Skeletal muscle cell (primary cell): ENCODE measurements around the gene ZDHHC18.
"Not testable (repeated sequence)": the region's sequence is repeated elsewhere in the genome, so short reads cannot be mapped to it uniquely, and the experiment has no call there.

Source experiments
- DNase-seq: peaks from one replicate; pipeline ENCODE4 v3.0.0-alpha.2; 2010; ENCODE audit warnings: low read depth
- H3K4me3 ChIP-seq: 2 replicates; pipeline ENCODE4 v1.5.1; 2011; ENCODE audit warnings: low read depth, mild to moderate bottlenecking, control low read depth, low read length, moderate library complexity

Gene ZDHHC18

DNA sequence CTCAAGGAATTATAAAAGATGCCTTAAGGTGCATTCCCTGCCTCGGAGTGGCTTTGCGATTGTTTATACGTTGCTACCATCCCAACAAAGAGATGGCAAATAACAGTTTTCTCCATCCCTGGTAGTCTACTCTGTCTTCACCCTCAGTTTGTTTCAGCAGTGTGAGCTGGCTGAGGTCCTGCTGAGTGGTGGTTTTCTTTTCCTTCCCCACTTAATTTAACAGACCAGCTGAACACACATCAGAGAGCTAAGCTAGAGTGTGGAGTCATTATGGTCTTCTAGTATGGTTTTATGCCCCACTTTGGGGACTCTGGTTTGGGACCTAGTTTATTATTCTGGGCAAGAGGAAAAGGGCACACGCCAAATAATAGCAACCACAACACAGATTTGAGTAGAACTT is 36.6 kb upstream of the ZDHHC18 start:
- no peak for DNase-seq
- no peak overlapping the region for H3K4me3 ChIP-seq

DNA sequence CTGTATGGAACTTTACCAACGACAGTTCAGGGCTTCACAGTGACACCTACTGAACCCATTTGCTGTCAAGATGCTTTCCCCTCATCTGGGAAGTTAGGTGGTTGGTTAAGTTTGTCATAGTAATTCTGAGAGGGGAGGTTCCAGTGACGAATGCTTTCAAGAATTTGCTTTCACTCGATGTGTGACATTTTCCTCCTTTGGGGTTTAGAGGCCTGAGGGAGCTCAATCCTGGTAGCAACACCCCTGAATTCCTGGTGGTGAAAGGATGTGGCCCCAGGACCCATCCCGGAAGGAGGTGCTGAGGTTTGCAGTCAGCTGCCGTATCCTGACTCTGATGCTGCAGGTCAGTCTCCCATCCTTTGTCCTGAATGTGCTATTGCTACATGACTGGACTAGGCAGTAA is 35.9 kb upstream of the ZDHHC18 start:
- no peak for DNase-seq
- H3K4me3 ChIP-seq, result no peak overlapping the region

DNA sequence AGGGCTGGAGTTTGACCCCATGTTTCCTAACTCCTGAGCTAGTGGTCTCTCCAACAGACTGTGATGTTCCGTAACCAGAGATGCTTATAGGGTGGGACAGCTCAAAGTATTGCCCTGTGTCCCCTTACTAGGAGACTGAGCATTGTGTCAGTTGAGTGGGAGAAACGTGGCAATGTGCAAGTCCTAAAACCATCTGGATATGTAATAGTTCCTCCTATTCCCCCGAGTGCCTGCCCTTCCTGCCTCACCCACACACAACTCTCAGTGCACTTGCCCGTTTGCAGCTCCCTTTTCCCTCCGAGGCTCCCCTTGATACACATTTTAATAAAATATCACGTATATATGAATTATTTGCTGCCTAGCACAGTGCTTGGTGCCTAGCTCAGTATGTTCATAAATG is 35.3 kb upstream of the ZDHHC18 start:
- no peak for DNase-seq

DNA sequence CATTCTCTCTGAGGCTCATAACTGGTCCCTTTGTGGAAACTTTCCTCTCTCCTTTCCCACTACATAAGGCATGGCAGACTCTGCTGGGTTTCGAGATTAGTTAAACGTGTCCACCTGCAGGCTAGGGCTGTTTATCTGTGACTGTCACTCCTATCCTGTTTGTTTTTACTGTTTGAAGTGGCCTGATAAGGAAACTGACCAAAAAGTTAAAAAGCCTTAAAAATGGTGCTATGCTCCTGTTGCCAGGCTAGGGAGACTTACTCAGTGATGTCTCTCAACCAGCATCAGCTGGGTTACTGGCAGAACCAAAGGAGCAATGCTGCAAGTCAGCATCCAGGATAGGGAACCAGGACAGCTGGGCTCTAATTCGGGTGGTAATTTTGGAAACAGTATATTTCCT is 34.9 kb upstream of the ZDHHC18 start:
- no peak for DNase-seq

More for the DNA sequence above, 35.3 kb upstream of the ZDHHC18 start:
- no peak overlapping the region for H3K4me3 ChIP-seq

DNA sequence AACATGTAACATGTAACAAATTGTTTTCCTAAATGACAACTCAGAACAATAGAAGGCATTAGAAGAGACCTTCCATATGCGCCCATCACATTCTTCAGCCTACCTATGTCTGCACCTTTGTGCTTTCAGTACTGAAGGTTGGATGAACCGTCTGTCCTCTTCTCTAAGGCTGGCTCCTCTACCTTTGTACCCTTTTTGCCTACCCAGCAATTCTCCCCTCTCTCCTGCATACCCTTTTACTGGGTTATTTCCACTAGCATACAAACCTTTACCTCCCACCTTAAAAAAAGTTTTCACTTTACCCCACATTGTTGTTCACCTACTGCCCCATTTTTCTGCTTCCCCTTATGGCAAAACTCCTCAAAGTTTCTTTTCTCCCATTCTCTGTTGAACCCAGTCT is 33.6 kb upstream of the ZDHHC18 start:
- DNase-seq, result no peak
- no peak overlapping the region for H3K4me3 ChIP-seq

More for the DNA sequence above, 34.9 kb upstream of the ZDHHC18 start:
- H3K4me3 ChIP-seq, result no peak overlapping the region

DNA sequence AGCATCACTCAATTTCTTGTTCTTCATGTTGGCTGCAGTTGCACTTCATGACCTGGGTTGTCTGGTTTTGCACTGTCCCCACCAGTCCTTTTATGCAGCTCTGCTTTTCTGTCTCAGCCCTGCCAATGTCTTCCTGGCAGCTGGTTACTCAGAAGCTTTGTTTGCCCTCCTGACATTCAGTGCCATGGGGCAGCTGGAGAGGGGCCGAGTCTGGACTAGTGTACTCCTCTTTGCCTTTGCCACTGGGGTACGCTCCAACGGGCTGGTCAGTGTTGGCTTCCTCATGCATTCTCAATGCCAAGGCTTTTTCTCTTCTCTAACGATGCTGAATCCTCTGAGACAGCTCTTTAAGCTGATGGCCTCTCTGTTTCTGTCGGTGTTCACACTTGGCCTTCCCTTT is 32.1 kb upstream of the ZDHHC18 start:
- no peak for DNase-seq
- H3K4me3 ChIP-seq, result no peak overlapping the region

DNA sequence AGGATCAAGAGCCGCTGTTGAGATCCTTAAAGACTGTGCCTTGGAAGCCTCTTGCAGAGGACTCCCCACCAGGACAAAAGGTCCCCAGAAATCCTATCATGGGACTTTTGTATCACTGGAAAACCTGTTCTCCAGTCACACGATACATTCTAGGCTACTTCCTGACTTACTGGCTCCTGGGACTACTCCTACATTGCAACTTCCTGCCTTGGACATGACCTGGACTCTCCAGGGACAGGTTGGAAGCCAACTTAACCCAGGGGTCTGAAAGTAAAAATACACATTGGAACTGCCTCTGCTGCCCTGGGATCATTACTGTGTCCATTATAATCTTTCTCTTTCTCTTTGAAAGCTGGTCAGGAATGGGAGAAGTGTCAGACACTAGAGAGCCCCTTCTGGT is 28.9 kb upstream of the ZDHHC18 start:
- no peak overlapping the region for H3K4me3 ChIP-seq
- DNase-seq, result no peak

DNA sequence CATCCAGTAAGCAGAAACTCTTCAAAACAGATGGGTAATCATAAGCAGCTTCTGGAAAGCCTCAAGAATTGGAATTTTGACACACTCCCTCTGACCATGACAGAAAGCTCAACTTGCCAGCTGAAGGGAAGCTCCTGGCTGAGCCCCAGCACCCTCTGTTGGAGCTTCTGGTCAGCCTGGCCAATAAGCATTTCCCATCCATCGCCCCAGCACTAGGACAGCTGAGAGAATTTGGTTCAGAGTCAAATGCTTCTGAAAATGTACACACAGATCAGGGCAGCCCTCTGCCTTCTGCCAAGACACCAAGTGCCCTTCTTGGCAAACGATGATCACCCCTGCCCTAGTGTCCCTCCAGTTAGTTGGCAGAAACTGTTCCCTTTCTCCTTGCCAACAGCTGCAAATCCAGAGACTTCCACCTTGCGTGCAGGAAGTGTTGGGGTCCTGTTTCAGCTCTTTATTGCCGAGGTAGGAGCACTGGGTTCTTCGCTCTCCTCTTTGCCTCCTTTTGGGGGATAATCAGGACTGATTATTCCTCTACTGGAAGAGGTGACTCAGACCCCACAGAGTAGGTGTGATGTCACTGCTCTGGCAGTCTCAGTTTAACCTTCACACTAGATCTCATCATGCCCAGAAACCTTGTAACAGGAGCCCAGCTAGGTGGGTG is 26.9 kb upstream of the ZDHHC18 start:
- peak overlapping the region; percentile 17 for H3K4me3 ChIP-seq
- DNase-seq, result peak; percentile 53

DNA sequence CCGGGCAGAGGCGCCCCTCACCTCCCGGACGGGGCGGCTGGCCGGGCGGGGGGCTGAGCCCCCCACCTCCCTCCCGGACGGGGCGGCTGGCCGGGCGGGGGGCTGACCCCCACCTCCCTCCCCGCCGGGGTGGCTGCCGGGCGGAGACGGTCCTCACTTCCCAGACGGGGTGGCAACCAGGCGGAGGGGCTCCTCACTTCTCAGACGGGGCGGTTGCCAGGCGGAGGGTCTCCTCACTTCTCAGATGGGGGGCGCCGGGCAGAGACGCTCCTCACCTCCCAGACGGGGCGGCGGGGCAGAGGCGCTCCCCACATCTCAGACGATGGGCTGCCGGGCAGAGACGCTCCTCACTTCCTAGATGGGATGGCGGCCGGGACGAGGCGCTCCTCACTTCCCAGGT is 22.6 kb upstream of the ZDHHC18 start:
- not testable (repeated sequence) for H3K4me3 ChIP-seq, DNase-seq

DNA sequence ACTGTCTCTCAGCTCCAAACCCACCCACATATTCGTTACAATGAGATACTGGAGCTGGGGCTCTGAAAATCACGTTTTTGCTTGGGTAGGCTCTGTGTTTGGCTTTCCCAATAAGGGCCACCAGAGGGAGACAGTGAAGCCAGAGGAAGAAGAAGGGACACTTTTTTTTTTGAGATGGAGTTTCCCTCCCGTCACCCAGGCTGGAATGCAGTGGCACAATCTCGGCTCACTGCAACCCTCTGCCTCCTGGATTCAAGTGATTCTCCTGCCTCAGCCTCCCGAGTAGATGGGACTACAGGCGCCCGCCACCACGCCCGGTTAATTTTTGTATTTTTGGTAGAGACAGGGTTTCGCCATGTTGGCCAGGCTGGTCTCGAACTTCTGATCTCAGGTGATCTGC is 16.4 kb upstream of the ZDHHC18 start:
- not testable (repeated sequence) for DNase-seq, H3K4me3 ChIP-seq

DNA sequence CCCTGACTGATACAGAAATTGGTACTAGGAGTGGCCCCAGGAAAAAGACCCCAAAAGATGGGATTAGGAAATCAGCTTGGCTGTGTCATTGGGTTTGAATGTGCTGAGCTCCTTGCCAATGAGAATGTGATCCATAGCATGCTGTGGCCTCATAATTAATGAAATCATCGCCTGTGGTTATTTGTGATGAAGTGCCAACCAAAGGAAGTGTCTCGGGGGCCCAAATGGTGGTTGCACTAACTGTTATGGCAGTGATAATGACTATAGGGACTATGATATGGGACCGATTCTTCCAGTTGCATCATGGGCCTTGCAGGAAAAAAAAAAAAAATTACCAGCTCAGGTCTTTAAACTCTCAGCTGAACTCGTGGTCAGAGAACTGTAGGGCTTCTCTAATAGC is 15.4 kb upstream of the ZDHHC18 start:
- H3K4me3 ChIP-seq, result no peak overlapping the region
- DNase-seq, result no peak

DNA sequence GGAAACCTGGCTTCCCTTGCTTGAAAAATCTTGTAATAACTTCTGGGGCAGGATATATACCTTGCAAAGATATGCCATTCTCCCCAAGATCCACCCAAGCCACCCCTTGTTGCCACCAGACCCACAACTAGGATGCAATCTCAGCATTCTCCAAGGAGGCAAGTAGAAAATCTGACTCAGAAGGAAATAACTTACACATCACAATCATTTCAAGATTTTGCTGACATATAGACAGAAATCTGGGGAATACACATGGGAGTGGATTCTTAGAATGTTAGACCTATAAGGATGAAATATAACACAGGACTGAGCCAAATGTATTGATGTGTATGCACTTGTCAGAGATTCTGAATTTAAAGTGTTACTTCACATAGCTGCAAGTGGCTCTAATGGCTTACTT is 14.8 kb upstream of the ZDHHC18 start:
- DNase-seq, result no peak
- no peak overlapping the region for H3K4me3 ChIP-seq

DNA sequence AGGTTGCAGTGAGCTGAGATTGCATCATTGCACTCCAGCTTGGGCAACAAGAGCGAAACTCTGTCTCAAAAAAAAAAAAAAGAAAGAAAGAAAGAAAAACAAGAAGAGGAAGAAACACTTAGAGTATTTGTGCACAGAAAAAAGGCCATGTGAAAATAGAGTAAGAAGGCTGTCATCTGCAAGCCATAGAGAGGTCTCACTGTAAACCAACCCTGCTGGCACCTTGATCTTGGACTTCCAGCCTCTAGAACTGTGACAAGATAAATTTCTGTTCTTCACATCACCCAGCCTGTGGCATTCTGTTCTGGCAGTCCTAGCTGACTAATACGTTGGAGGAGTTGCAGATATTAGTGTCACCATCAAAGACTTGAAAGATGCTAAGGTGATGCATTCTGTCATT is 12.1 kb upstream of the ZDHHC18 start:
- no peak overlapping the region for H3K4me3 ChIP-seq
- DNase-seq, result no peak

DNA sequence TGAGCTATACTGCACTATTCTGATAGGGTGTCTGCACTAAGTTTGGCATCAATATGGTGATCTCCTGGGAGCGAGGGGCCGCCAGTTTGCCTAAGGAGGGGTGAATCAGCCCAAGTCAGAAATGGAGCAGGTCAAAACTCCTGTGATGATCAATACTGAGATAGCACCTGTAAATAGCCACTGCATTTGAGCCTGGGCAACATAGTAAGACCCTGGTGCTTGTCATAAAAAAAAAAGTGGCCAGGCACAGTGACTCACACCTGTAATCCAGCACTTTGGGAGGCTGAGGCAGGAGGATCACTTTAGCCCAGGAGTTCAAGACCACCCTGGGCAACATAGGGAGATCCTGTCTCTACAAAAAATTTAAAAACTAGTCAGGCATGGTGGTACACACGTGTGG is 11.6 kb upstream of the ZDHHC18 start:
- no peak for DNase-seq
- no peak overlapping the region for H3K4me3 ChIP-seq

DNA sequence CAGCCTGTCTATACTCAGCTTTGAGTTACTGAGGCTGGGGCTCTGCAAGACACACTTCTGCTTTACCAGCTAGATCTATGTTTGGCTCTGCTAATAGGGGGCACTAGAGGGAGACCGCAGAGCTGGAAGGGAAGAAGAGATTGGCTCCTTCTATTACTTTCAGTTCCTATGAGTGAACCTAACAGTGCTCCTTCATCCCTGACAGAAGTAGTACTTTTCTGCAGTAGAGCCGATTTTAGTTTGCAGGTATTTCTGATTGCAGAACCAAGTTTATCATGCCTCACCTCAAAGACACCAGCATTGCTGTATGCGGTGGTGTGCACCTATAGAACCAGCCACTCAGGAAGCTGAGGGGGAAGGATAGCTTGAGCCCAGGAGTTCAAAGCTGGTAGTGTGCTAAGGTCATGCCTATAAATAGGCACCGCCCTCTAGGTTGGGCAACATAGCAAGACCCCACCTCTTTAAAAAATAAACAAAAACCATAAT is 5.7 kb upstream of the ZDHHC18 start:
- no peak for DNase-seq
- no peak overlapping the region for H3K4me3 ChIP-seq

DNA sequence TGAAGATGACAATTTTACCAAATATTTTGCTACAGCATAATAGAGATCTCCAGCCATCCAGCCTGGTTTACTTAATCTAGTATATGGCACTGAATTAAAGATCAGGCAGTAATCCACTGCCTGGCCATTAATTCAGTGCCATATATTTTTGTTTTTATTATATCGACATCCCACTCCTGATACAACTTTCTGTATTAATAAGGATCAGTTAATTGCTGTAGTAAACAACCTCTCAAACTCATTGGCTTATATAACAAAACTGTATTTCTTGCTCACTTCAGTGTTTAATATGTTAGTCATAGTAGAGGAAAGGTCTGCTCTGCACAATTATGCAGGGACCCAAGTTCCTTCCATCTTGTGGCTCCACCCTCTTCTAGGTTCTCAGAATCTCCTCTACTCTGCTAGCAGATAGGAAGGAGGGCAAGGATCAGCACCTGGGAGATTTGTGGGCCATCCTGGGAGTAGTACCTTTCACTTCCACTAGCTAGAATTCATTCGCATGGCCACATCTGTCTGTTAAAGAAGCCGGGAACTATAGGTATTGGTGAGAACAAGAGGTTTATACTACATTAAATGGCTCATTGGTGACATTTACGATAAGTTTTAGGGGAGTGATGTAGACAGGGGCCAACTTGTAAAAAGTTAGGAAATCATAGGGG is 3.6 kb upstream of the ZDHHC18 start:
- no peak overlapping the region for H3K4me3 ChIP-seq
- no peak for DNase-seq

DNA sequence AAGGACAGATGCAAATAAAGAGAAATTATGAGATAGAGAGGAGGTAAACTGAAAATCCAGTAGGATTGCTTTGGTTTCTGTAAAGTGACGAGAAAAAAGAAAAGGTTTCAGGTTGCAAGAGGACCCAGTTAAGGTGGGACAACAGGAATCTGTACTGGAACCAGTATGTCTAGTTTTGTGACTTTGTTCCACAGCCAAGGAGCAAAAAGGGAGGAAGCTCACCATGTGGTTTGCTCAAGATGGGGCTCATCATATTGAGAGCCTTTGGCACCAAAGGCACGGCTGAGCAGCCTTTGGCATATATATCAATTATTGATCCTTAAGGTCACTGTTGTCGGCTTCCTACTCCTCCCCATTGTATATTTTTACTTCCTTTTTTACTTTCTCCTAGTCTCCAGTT is 1.8 kb upstream of the ZDHHC18 start:
- no peak for DNase-seq
- no peak overlapping the region for H3K4me3 ChIP-seq

DNA sequence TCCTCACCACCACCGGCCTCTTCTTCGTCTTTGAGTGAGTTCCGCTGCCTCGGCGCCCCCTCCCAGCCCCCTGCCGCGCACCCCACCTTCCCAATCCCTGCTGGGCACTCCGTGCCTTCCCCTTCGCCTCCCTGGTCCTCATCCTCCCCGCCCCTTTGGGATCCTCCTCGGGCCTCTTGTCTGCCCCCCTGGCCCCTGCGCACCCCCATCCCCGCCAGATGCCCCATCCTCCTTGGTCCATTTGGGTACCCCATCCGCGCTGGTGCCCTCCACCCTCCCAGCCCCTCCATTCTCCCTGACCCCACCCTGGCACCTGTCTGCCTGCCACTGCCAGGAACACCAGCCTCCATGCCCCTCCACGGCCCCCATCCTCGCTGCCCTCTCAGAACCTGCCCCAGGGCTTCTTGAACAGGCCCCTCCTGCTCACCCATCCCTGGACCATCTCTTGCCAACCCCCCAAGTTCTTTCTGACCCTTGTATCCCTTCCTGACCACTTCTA is 667 bp downstream of the ZDHHC18 start:
- peak overlapping the region; percentile 63 for H3K4me3 ChIP-seq
- no peak for DNase-seq

DNA sequence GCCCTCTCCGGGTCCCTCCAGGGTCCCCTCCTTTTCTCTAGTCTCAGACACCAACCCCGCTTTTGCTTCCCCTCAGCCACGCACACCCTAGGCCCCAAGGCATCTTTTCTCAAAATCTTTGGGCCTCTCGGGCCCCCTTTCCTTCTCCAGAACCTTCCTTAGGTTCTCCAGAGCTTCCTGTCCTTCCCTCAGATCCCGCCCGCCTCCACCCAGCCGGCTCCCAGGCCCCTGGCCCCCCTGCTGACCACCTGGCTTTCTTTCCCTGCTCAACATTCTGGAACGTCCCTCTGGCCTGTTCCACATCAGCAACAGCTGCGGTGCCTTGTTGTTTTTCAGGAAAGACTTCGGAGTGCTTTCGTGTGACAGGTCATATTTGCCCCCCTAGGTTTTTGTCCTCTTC is 1.2 kb downstream of the ZDHHC18 start:
- peak overlapping the region; percentile 63 for H3K4me3 ChIP-seq
- no peak for DNase-seq

DNA sequence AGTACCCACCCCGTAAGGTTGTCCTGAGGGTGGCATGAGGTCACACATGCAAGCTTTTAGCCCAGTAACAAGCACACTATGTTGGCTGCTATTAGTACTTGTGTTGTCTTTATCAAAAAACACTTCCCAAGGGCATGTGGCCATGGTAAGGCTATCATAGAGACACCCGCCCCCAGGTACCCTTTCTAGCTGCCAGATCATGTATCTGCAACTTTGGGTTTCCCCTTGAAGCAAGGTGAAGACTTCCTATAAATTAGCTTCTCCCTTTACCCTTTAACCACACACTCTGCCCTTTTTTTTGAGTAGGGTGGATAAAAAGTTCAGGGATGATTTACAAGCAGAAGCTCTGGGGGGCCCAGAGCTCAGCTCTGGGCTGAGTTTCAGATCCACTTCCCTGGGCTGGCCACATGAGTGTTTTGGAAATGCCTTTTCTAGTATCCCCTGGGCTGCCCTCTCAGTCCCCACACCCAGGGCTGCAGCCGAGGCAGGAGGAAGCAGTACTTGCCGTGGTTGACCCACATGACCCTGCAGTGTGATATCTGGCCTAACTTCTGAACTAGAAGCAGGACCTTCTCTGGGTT is 2.0 kb downstream of the ZDHHC18 start:
- no peak overlapping the region for H3K4me3 ChIP-seq
- DNase-seq, result no peak
